ENCODE data around the gene OSTN.
"Not testable (repeated sequence)": the region's sequence is repeated elsewhere in the genome, so short reads cannot be mapped to it uniquely, and the experiment has no call there.

Gene OSTN

GRCh38 chr3:191166368-191166767, 32.7 kb upstream of the OSTN start:
- Histone ChIP-seq H3K4me1 (ENCODE audit: control insufficient read depth, low read depth, low read length) (no peaks in the 10 kb centered on the region), H4K5ac (ENCODE audit: low read length) (no peak overlapping the region), H2AK5ac (ENCODE audit: low read length) (no peak overlapping the region), H3K23ac (ENCODE audit: low read length) (no peak overlapping the region), H3K4ac (ENCODE audit: low read depth, low read length) (no peak overlapping the region), H3K79me1 (ENCODE audit: low read length) (no peaks in the 10 kb centered on the region), H3K4me3 (ENCODE audit: low read length) (no peak overlapping the region), H3K56ac (ENCODE audit: low read length) (no peak overlapping the region), H2BK120ac (ENCODE audit: low read depth, low read length) (no peak overlapping the region), H4K8ac (ENCODE audit: low read depth, low read length) (no peak overlapping the region), H3K9ac (ENCODE audit: low read length) (no peak overlapping the region), H3K27me3 (ENCODE audit: insufficient read depth, low read length, poor library complexity) (no peaks in the 10 kb centered on the region), H3K4me2 (ENCODE audit: low read length) (no peak overlapping the region), H2BK15ac (replicated peaks; ENCODE audit: low read depth) (no peak overlapping the region), H3K18ac (ENCODE audit: low read length) (no peak overlapping the region), H3K27ac (ENCODE audit: low read depth, low read length) (no peak overlapping the region), H2BK5ac (ENCODE audit: low read length) (no peak overlapping the region), H3K79me2 (ENCODE audit: control insufficient read depth, insufficient read depth, low read length) (no peaks in the 10 kb centered on the region), H3K36me3 (ENCODE audit: control insufficient read depth, insufficient read depth, low read length) (no peaks in the 10 kb centered on the region)
- DNase-seq = no peak
- WGBS (ENCODE audit: extremely low coverage, insufficient coverage, low lambda C conversion rate) = no CpG with 5 or more reads among the region's 3 CpGs

- no peak for DNase-seq
- no peak overlapping the region for H4K5ac ChIP-seq (ENCODE audit: low read length)
Observed at GRCh38 chr3:191169566-191169965, 29.5 kb upstream of the OSTN start.

GRCh38 chr3:191170097-191170496, 28.9 kb upstream of the OSTN start:
- no peak overlapping the region for H4K5ac ChIP-seq (ENCODE audit: low read length)
- no peak overlapping the region for H4K8ac ChIP-seq (ENCODE audit: low read depth, low read length)
- H3K4me1 ChIP-seq (ENCODE audit: control insufficient read depth, low read depth, low read length) = no peaks in the 10 kb centered on the region
- no peak overlapping the region for H3K4me3 ChIP-seq (ENCODE audit: low read length)
- H2BK15ac ChIP-seq (replicated peaks; ENCODE audit: low read depth) = no peak overlapping the region
- no peak overlapping the region for H2AK5ac ChIP-seq (ENCODE audit: low read length)
- no peak overlapping the region for H3K23ac ChIP-seq (ENCODE audit: low read length)
- H3K9ac ChIP-seq (ENCODE audit: low read length) = no peak overlapping the region
- no peak overlapping the region for H3K4ac ChIP-seq (ENCODE audit: low read depth, low read length)
- no peak overlapping the region for H3K4me2 ChIP-seq (ENCODE audit: low read length)
- no peak overlapping the region for H3K27ac ChIP-seq (ENCODE audit: low read depth, low read length)
- no peaks in the 10 kb centered on the region for H3K27me3 ChIP-seq (ENCODE audit: insufficient read depth, low read length, poor library complexity)
- H3K36me3 ChIP-seq (ENCODE audit: control insufficient read depth, insufficient read depth, low read length) = no peaks in the 10 kb centered on the region
- no peaks in the 10 kb centered on the region for H3K79me1 ChIP-seq (ENCODE audit: low read length)
- H2BK5ac ChIP-seq (ENCODE audit: low read length) = no peak overlapping the region
- no peak overlapping the region for H3K18ac ChIP-seq (ENCODE audit: low read length)
- H3K79me2 ChIP-seq (ENCODE audit: control insufficient read depth, insufficient read depth, low read length) = no peaks in the 10 kb centered on the region
- H2BK120ac ChIP-seq (ENCODE audit: low read depth, low read length) = no peak overlapping the region
- whole genome bisulfite sequencing (ENCODE audit: extremely low coverage, insufficient coverage, low lambda C conversion rate) = 100% methylated on average over 1 of the region's 2 CpGs
- DNase-seq = no peak
- H3K56ac ChIP-seq (ENCODE audit: low read length) = no peak overlapping the region

More at GRCh38 chr3:191169566-191169965, 29.5 kb upstream of the OSTN start:
- Histone ChIP-seq H3K27me3 (ENCODE audit: insufficient read depth, low read length, poor library complexity) (no peaks in the 10 kb centered on the region), H4K8ac (ENCODE audit: low read depth, low read length) (no peak overlapping the region), H3K4me1 (ENCODE audit: control insufficient read depth, low read depth, low read length) (no peaks in the 10 kb centered on the region), H3K36me3 (ENCODE audit: control insufficient read depth, insufficient read depth, low read length) (no peaks in the 10 kb centered on the region), H3K4me3 (ENCODE audit: low read length) (no peak overlapping the region), H3K4me2 (ENCODE audit: low read length) (no peak overlapping the region), H2BK15ac (replicated peaks; ENCODE audit: low read depth) (no peak overlapping the region), H2BK5ac (ENCODE audit: low read length) (no peak overlapping the region), H3K27ac (ENCODE audit: low read depth, low read length) (no peak overlapping the region), H3K4ac (ENCODE audit: low read depth, low read length) (no peak overlapping the region), H3K79me1 (ENCODE audit: low read length) (no peaks in the 10 kb centered on the region), H2AK5ac (ENCODE audit: low read length) (no peak overlapping the region), H3K23ac (ENCODE audit: low read length) (no peak overlapping the region), H2BK120ac (ENCODE audit: low read depth, low read length) (no peak overlapping the region), H3K18ac (ENCODE audit: low read length) (no peak overlapping the region), H3K79me2 (ENCODE audit: control insufficient read depth, insufficient read depth, low read length) (no peaks in the 10 kb centered on the region), H3K9ac (ENCODE audit: low read length) (no peak overlapping the region), H3K56ac (ENCODE audit: low read length) (no peak overlapping the region)

- Histone ChIP-seq H3K27ac (ENCODE audit: low read depth, low read length) (no peak overlapping the region), H3K79me1 (ENCODE audit: low read length) (no peaks in the 10 kb centered on the region), H3K56ac (ENCODE audit: low read length) (no peak overlapping the region), H2BK5ac (ENCODE audit: low read length) (no peak overlapping the region), H3K23ac (ENCODE audit: low read length) (no peak overlapping the region), H3K18ac (ENCODE audit: low read length) (no peak overlapping the region), H3K4ac (ENCODE audit: low read depth, low read length) (no peak overlapping the region), H3K4me1 (ENCODE audit: control insufficient read depth, low read depth, low read length) (no peaks in the 10 kb centered on the region), H2BK15ac (replicated peaks; ENCODE audit: low read depth) (no peak overlapping the region), H3K36me3 (ENCODE audit: control insufficient read depth, insufficient read depth, low read length) (no peaks in the 10 kb centered on the region), H3K4me2 (ENCODE audit: low read length) (no peak overlapping the region), H3K4me3 (ENCODE audit: low read length) (no peak overlapping the region), H4K5ac (ENCODE audit: low read length) (no peak overlapping the region), H3K27me3 (ENCODE audit: insufficient read depth, low read length, poor library complexity) (no peaks in the 10 kb centered on the region), H3K9ac (ENCODE audit: low read length) (no peak overlapping the region), H2BK120ac (ENCODE audit: low read depth, low read length) (no peak overlapping the region), H3K79me2 (ENCODE audit: control insufficient read depth, insufficient read depth, low read length) (no peaks in the 10 kb centered on the region), H4K8ac (ENCODE audit: low read depth, low read length) (no peak overlapping the region), H2AK5ac (ENCODE audit: low read length) (no peak overlapping the region)
- WGBS (ENCODE audit: extremely low coverage, insufficient coverage, low lambda C conversion rate) = no CpG with 5 or more reads among the region's 3 CpGs
- no peak for DNase-seq
Observed at GRCh38 chr3:191175102-191175501, 23.9 kb upstream of the OSTN start.

- H3K27me3 ChIP-seq (ENCODE audit: insufficient read depth, low read length, poor library complexity) = no peaks in the 10 kb centered on the region
- no peak overlapping the region for H2BK5ac ChIP-seq (ENCODE audit: low read length)
- H3K4me1 ChIP-seq (ENCODE audit: control insufficient read depth, low read depth, low read length) = no peaks in the 10 kb centered on the region
- H3K9ac ChIP-seq (ENCODE audit: low read length) = no peak overlapping the region
- no peaks in the 10 kb centered on the region for H3K79me1 ChIP-seq (ENCODE audit: low read length)
- no peak overlapping the region for H2AK5ac ChIP-seq (ENCODE audit: low read length)
- H3K56ac ChIP-seq (ENCODE audit: low read length) = no peak overlapping the region
- no peak overlapping the region for H4K8ac ChIP-seq (ENCODE audit: low read depth, low read length)
- H3K18ac ChIP-seq (ENCODE audit: low read length) = no peak overlapping the region
- H4K5ac ChIP-seq (ENCODE audit: low read length) = no peak overlapping the region
- H3K27ac ChIP-seq (ENCODE audit: low read depth, low read length) = no peak overlapping the region
- H3K36me3 ChIP-seq (ENCODE audit: control insufficient read depth, insufficient read depth, low read length) = no peaks in the 10 kb centered on the region
- no peak overlapping the region for H3K4me3 ChIP-seq (ENCODE audit: low read length)
- H2BK15ac ChIP-seq (replicated peaks; ENCODE audit: low read depth) = no peak overlapping the region
- H2BK120ac ChIP-seq (ENCODE audit: low read depth, low read length) = no peak overlapping the region
- no peak for DNase-seq
- no CpG with 5 or more reads among the region's 3 CpGs for WGBS (ENCODE audit: extremely low coverage, insufficient coverage, low lambda C conversion rate)
- no peaks in the 10 kb centered on the region for H3K79me2 ChIP-seq (ENCODE audit: control insufficient read depth, insufficient read depth, low read length)
- no peak overlapping the region for H3K23ac ChIP-seq (ENCODE audit: low read length)
- H3K4me2 ChIP-seq (ENCODE audit: low read length) = no peak overlapping the region
- H3K4ac ChIP-seq (ENCODE audit: low read depth, low read length) = no peak overlapping the region
Observed at GRCh38 chr3:191176038-191176785, 22.8 kb upstream of the OSTN start.

GRCh38 chr3:191185382-191185781, 13.7 kb upstream of the OSTN start:
- H3K4me2 ChIP-seq (ENCODE audit: low read length); H3K4me1 ChIP-seq (ENCODE audit: control insufficient read depth, low read depth, low read length); H3K4me3 ChIP-seq (ENCODE audit: low read length); H3K23ac ChIP-seq (ENCODE audit: low read length); H3K27me3 ChIP-seq (ENCODE audit: insufficient read depth, low read length, poor library complexity); H3K56ac ChIP-seq (ENCODE audit: low read length); H3K79me1 ChIP-seq (ENCODE audit: low read length); H3K79me2 ChIP-seq (ENCODE audit: control insufficient read depth, insufficient read depth, low read length); DNase-seq; H2BK15ac ChIP-seq (replicated peaks; ENCODE audit: low read depth); H3K27ac ChIP-seq (ENCODE audit: low read depth, low read length); H4K8ac ChIP-seq (ENCODE audit: low read depth, low read length); H4K5ac ChIP-seq (ENCODE audit: low read length); H2BK120ac ChIP-seq (ENCODE audit: low read depth, low read length); H2BK5ac ChIP-seq (ENCODE audit: low read length); H2AK5ac ChIP-seq (ENCODE audit: low read length); H3K36me3 ChIP-seq (ENCODE audit: control insufficient read depth, insufficient read depth, low read length); H3K9ac ChIP-seq (ENCODE audit: low read length); H3K4ac ChIP-seq (ENCODE audit: low read depth, low read length); H3K18ac ChIP-seq (ENCODE audit: low read length): not testable (repeated sequence)
- no CpG with 5 or more reads among the region's 9 CpGs for WGBS (ENCODE audit: extremely low coverage, insufficient coverage, low lambda C conversion rate)
